HepG2 (cell line): Measurements from ENCODE around the gene CDH1. TPM values are rescaled to one million over a fixed set of nuclear protein-coding genes. Genes with fewer than 3 reads are reported as not detected.
A peak's percentile ranks its signal among the peaks of the same experiment; 100 is the strongest.

Source experiments
- ARID5B ChIP-seq: IDR thresholded peaks from 2 replicates; pipeline ENCODE4 v1.4.0; 2020; ENCODE audit warnings: mild to moderate bottlenecking, missing genetic modification reagents
- ATAD3A ChIP-seq: sonication (generic); formaldehyde crosslinking; IDR thresholded peaks from 2 replicates; pipeline ENCODE4 v1.4.0; 2020; ENCODE audit warnings: missing genetic modification reagents
- DMAP1 ChIP-seq: IDR thresholded peaks from 2 replicates; pipeline ENCODE4 v1.6.1; 2016
- FOXA1 ChIP-seq, 2 experiments: fragments of 450-650 bp in 1 of 2; sonication (generic) in 1 of 2; formaldehyde crosslinking in 1 of 2; IDR thresholded peaks; 2 replicates each; pipeline versions ENCODE4 v1.4.0 to v1.6.1; 2016 to 2020; ENCODE audit warnings: missing genetic modification reagents in 1 of 2
- GTF3A ChIP-seq: sonication (generic); formaldehyde crosslinking; conservative IDR thresholded peaks from 2 replicates; pipeline ENCODE4 v1.4.0; 2020; ENCODE audit warnings: mild to moderate bottlenecking, missing genetic modification reagents
- HMGA1 ChIP-seq: sonication (generic); formaldehyde crosslinking; conservative IDR thresholded peaks from 2 replicates; pipeline ENCODE4 v1.4.0; 2020; ENCODE audit warnings: missing genetic modification reagents
- HNRNPL ChIP-seq: fragments of 200-400 bp; formaldehyde crosslinking; IDR thresholded peaks from 2 replicates; pipeline ENCODE4 v1.6.1; 2017; ENCODE audit warnings: mild to moderate bottlenecking, low read depth, low read length
- NFYC ChIP-seq: IDR thresholded peaks from 2 replicates; pipeline ENCODE4 v1.6.1; 2016; ENCODE audit warnings: missing genetic modification reagents, missing compliant biosample characterization
- PAF1 ChIP-seq: IDR thresholded peaks from 2 replicates; pipeline ENCODE4 v1.6.1; 2016; ENCODE audit warnings: missing genetic modification reagents, missing compliant biosample characterization
- SSRP1 ChIP-seq: IDR thresholded peaks from 2 replicates; pipeline ENCODE4 v1.6.1; 2016; ENCODE audit warnings: control low read depth
- TRIM24 ChIP-seq: sonication (generic); formaldehyde crosslinking; IDR thresholded peaks from 2 replicates; pipeline ENCODE4 v1.8.0; 2022; ENCODE audit warnings: mild to moderate bottlenecking, missing genetic modification reagents
- U2AF2 ChIP-seq: fragments of 200-400 bp; formaldehyde crosslinking; IDR thresholded peaks from 2 replicates; pipeline ENCODE4 v1.6.1; 2017; ENCODE audit warnings: low read depth, mild to moderate bottlenecking, low read length
- ZBTB21 ChIP-seq: sonication (generic); formaldehyde crosslinking; IDR thresholded peaks from 2 replicates; pipeline ENCODE4 v1.4.0; 2020; ENCODE audit warnings: missing genetic modification reagents
- ZBTB8A ChIP-seq: sonication (generic); formaldehyde crosslinking; IDR thresholded peaks from 2 replicates; pipeline ENCODE4 v1.4.0; 2020; ENCODE audit warnings: mild to moderate bottlenecking, low read depth, missing genetic modification reagents, borderline replicate concordance
- ZNF503 ChIP-seq: sonication (generic); formaldehyde crosslinking; IDR thresholded peaks from 2 replicates; pipeline ENCODE4 v1.4.0; 2020; ENCODE audit warnings: missing genetic modification reagents
- ZSCAN25 ChIP-seq: sonication (generic); formaldehyde crosslinking; IDR thresholded peaks from 2 replicates; pipeline ENCODE4 v1.8.0; 2022; ENCODE audit warnings: mild to moderate bottlenecking, missing genetic modification reagents
- polyA plus RNA-seq, 8 experiments: library from polyadenylated mRNA; depleted of rRNA in 3 of 8; stranded (reverse) in 7 of 8; unstranded in 1 of 8; fragments of >200 nt; fragmentation: Illumina TruSeq in 4 of 8; extraction: Trizol in 4 of 8; gene quantifications; 2 replicates each; pipeline versions ENCODE4 v1.2.1 to v1.2.3, GENCODE V29; 2011 to 2016; ENCODE audit warnings: low read depth in 4 of 8, missing spikeins in 1 of 8, mixed read lengths in 1 of 8; ENCODE audit not compliant: insufficient read depth in 1 of 8
- total RNA-seq, 5 experiments: library from RNA; depleted of rRNA; stranded (reverse); fragments of >200 nt; fragmentation: Illumina TruSeq; extraction: Trizol; gene quantifications; 2 replicates each; pipeline ENCODE4 v1.2.3, GENCODE V29; 2016; ENCODE audit warnings: low read depth in 1 of 5
- TF ChIP-seq, protein P1 (sequence below): sonication (generic); formaldehyde crosslinking; IDR thresholded peaks from 2 replicates; pipeline ENCODE4 v1.4.0; 2020; ENCODE audit warnings: low read depth, mild to moderate bottlenecking, missing genetic modification reagents
- TF ChIP-seq, protein P2 (sequence below): sonication (generic); formaldehyde crosslinking; IDR thresholded peaks from 2 replicates; pipeline ENCODE4 v1.4.0; 2020; ENCODE audit warnings: mild to moderate bottlenecking, low read depth, missing genetic modification reagents

CDH1 gene
- total and polyA plus RNA-seq, 2 of the 13 experiments (the other 11 are each of a cell fraction or from before 2014, with no cell fraction given) = 0.95 to 9.8 TPM

DNA sequence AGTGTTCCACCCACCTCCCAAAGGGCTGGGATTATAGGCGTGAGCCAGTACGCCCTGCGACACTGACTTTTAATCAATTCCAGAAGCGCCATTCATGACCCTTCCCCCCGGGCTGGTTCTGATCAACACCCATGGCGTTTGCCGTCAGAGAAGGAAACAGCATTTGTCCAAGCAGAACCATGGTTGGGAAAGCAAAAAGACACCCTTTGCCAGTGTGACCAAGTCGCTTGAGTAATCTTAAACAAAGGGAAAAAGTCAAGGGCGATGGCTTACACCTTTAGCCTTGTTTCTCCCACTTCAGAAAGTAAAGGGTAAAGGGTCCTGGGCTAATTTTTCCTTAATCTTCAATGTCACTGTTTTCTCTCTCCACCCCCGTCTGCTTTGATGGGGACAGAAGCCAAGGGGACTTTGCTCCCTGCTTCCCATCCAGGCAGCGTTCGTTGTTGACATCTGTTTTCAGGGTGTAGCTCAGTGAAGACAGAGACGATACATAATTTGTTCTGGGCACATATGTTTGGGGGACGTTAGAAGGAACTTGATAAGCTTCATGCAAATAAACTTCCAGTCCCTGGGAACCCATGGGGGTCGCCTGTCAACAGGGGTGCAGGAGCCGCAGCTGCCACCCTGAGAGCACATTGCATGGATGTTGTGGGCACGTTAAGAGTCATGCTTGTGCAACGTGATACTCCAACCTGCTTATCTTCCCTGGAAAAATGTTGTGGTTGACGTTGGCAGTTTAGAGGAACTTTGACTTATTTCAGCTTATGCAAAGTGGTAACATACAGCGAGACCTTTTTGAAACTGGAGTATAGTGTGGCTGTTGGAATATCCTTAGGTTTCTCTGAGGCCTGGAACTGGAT, 55.6 kb downstream of the CDH1 start (continued):
- no peak for TF ChIP-seq PAF1 (CRISPR knock-in tag)
- TF ChIP-seq ATAD3A (CRISPR knock-in tag) = no peak
- TF ChIP-seq, protein P1, sequence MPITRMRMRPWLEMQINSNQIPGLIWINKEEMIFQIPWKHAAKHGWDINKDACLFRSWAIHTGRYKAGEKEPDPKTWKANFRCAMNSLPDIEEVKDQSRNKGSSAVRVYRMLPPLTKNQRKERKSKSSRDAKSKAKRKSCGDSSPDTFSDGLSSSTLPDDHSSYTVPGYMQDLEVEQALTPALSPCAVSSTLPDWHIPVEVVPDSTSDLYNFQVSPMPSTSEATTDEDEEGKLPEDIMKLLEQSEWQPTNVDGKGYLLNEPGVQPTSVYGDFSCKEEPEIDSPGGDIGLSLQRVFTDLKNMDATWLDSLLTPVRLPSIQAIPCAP (CRISPR knock-in tag) = no peak
- TF ChIP-seq HMGA1 (CRISPR knock-in tag) = no peak
- TF ChIP-seq ZSCAN25 = peak; percentile 79
- TF ChIP-seq SSRP1 = no peak; the same call in 1 of the 2 replicates
- TF ChIP-seq NFYC = 0 out of 2 replicates have a peak, but pooled peaks have one; percentile 17
- TF ChIP-seq U2AF2 = no peak
- TF ChIP-seq FOXA1 (IDR thresholded peaks at IDR 0.05) = no peak
- peak; percentile 86 for TF ChIP-seq FOXA1 (CRISPR knock-in tag; IDR thresholded peaks at IDR 0.05)
- TF ChIP-seq GTF3A (CRISPR knock-in tag) = no peak
- peak; percentile 78 for TF ChIP-seq DMAP1
- no peak for TF ChIP-seq ZBTB8A (CRISPR knock-in tag)
- TF ChIP-seq, protein P2, sequence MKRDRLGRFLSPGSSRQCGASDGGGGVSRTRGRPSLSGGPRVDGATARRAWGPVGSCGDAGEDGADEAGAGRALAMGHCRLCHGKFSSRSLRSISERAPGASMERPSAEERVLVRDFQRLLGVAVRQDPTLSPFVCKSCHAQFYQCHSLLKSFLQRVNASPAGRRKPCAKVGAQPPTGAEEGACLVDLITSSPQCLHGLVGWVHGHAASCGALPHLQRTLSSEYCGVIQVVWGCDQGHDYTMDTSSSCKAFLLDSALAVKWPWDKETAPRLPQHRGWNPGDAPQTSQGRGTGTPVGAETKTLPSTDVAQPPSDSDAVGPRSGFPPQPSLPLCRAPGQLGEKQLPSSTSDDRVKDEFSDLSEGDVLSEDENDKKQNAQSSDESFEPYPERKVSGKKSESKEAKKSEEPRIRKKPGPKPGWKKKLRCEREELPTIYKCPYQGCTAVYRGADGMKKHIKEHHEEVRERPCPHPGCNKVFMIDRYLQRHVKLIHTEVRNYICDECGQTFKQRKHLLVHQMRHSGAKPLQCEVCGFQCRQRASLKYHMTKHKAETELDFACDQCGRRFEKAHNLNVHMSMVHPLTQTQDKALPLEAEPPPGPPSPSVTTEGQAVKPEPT (CRISPR knock-in tag) = no peak; the same call in 1 of the 2 replicates
- no peak for TF ChIP-seq HNRNPL
- TF ChIP-seq ARID5B = peak; percentile 95
- no peak for TF ChIP-seq ZBTB21 (CRISPR knock-in tag)
- TF ChIP-seq TRIM24 (CRISPR knock-in tag) = no peak; the same call in 1 of the 2 replicates
- TF ChIP-seq ZNF503 (CRISPR knock-in tag) = peak; percentile 99
